ENCODE data around the gene MICALL1.
A peak's percentile ranks its signal among the peaks of the same experiment; 100 is the strongest.

The MICALL1 gene

GRCh38 chr22:37907036-37907954 lies 1.2 kb downstream of the MICALL1 start:
- no peaks in the 10 kb centered on the region; the same call in 1 of the 2 replicates for H3F3A ChIP-seq (ENCODE audit: insufficient read depth, low read length)
- no peaks in the 10 kb centered on the region for H3K27me3 ChIP-seq (ENCODE audit: insufficient read depth, low read length)
- no peaks in the 10 kb centered on the region for H3K79me2 ChIP-seq (ENCODE audit: insufficient read depth, low read length)
- TF ChIP-seq EZH2 (IDR thresholded peaks at IDR 0.05; ENCODE audit: borderline replicate concordance, low read length) (no peak), CTCF (IDR thresholded peaks at IDR 0.05; ENCODE audit: low read length) (no peak)
- H3K4me2 ChIP-seq (ENCODE audit: low read length) = peak overlapping the region; percentile 91
- no peaks in the 10 kb centered on the region for H4K20me1 ChIP-seq (ENCODE audit: insufficient read depth, low read length)
- peak overlapping the region; percentile 30 for H3K27ac ChIP-seq (ENCODE audit: low read depth, low read length, poor library complexity, severe bottlenecking)
- H3K36me3 ChIP-seq (ENCODE audit: insufficient read depth, low read length) = no peaks in the 10 kb centered on the region
- H2AFZ ChIP-seq (ENCODE audit: low read length) = no peak overlapping the region
- H3K9me2 ChIP-seq (ENCODE audit: low read depth, low read length) = no peaks in the 10 kb centered on the region
- peak overlapping the region; percentile 67 for H3K4me3 ChIP-seq (ENCODE audit: low read depth, low read length, poor library complexity, severe bottlenecking)
- peaks cover 19% of the 10 kb centered on the region for H3K4me1 ChIP-seq (ENCODE audit: insufficient read depth, low read length, severe bottlenecking)
- peak overlapping the region; percentile 78 for H3K9ac ChIP-seq (ENCODE audit: low read length)
- H3K9me3 ChIP-seq (ENCODE audit: low read length) = no peaks in the 10 kb centered on the region

GRCh38 chr22:37909766-37910165 lies 3.7 kb downstream of the MICALL1 start:
- H4K20me1 ChIP-seq (ENCODE audit: insufficient read depth, low read length) = no peaks in the 10 kb centered on the region
- no peak overlapping the region for H3K4me2 ChIP-seq (ENCODE audit: low read length)
- no peak overlapping the region for H3K9ac ChIP-seq (ENCODE audit: low read length)
- H3K4me1 ChIP-seq (ENCODE audit: insufficient read depth, low read length, severe bottlenecking) = peaks cover 19% of the 10 kb centered on the region
- H3K4me3 ChIP-seq (ENCODE audit: low read depth, low read length, poor library complexity, severe bottlenecking) = no peak overlapping the region
- H3K79me2 ChIP-seq (ENCODE audit: insufficient read depth, low read length) = no peaks in the 10 kb centered on the region
- no peak overlapping the region for H3K27ac ChIP-seq (ENCODE audit: low read depth, low read length, poor library complexity, severe bottlenecking)
- no peaks in the 10 kb centered on the region; the same call in 1 of the 2 replicates for H3F3A ChIP-seq (ENCODE audit: insufficient read depth, low read length)
- H3K9me2 ChIP-seq (ENCODE audit: low read depth, low read length) = no peaks in the 10 kb centered on the region
- no peaks in the 10 kb centered on the region for H3K27me3 ChIP-seq (ENCODE audit: insufficient read depth, low read length)
- no peak overlapping the region for H2AFZ ChIP-seq (ENCODE audit: low read length)
- H3K36me3 ChIP-seq (ENCODE audit: insufficient read depth, low read length) = no peaks in the 10 kb centered on the region
- TF ChIP-seq CTCF (IDR thresholded peaks at IDR 0.05; ENCODE audit: low read length) (no peak), EZH2 (IDR thresholded peaks at IDR 0.05; ENCODE audit: borderline replicate concordance, low read length) (no peak)
- H3K9me3 ChIP-seq (ENCODE audit: low read length) = no peaks in the 10 kb centered on the region

- H3K36me3 ChIP-seq (ENCODE audit: insufficient read depth, low read length) = no peaks in the 10 kb centered on the region
- no peaks in the 10 kb centered on the region; the same call in 1 of the 2 replicates for H3F3A ChIP-seq (ENCODE audit: insufficient read depth, low read length)
- no peaks in the 10 kb centered on the region for H4K20me1 ChIP-seq (ENCODE audit: insufficient read depth, low read length)
- no peak overlapping the region for H3K4me3 ChIP-seq (ENCODE audit: low read depth, low read length, poor library complexity, severe bottlenecking)
- H3K79me2 ChIP-seq (ENCODE audit: insufficient read depth, low read length) = no peaks in the 10 kb centered on the region
- no peaks in the 10 kb centered on the region for H3K9me2 ChIP-seq (ENCODE audit: low read depth, low read length)
- no peak for TF ChIP-seq EZH2 (IDR thresholded peaks at IDR 0.05; ENCODE audit: borderline replicate concordance, low read length)
- TF ChIP-seq CTCF (IDR thresholded peaks at IDR 0.05; ENCODE audit: low read length) = no peak
- H3K4me1 ChIP-seq (ENCODE audit: insufficient read depth, low read length, severe bottlenecking) = peaks cover 14% of the 10 kb centered on the region
- H2AFZ ChIP-seq (ENCODE audit: low read length) = no peak overlapping the region
- H3K9ac ChIP-seq (ENCODE audit: low read length) = no peak overlapping the region
- H3K27me3 ChIP-seq (ENCODE audit: insufficient read depth, low read length) = no peaks in the 10 kb centered on the region
- no peak overlapping the region for H3K4me2 ChIP-seq (ENCODE audit: low read length)
- H3K9me3 ChIP-seq (ENCODE audit: low read length) = no peaks in the 10 kb centered on the region
- no peak overlapping the region for H3K27ac ChIP-seq (ENCODE audit: low read depth, low read length, poor library complexity, severe bottlenecking)
These were observed 5.0 kb downstream of the MICALL1 start for GRCh38 chr22:37910890-37911672.
